HUDEP-2 (cell line): ENCODE data around the gene RPLP1.

ENCODE experiments used
- DNase-seq, 76 experiments: peaks; one replicate each; lab custom pipeline; 2025; ENCODE audit not compliant: unreplicated experiment in 76 of 76; lab: John Stamatoyannopoulos, UW

RPLP1 gene

DNA sequence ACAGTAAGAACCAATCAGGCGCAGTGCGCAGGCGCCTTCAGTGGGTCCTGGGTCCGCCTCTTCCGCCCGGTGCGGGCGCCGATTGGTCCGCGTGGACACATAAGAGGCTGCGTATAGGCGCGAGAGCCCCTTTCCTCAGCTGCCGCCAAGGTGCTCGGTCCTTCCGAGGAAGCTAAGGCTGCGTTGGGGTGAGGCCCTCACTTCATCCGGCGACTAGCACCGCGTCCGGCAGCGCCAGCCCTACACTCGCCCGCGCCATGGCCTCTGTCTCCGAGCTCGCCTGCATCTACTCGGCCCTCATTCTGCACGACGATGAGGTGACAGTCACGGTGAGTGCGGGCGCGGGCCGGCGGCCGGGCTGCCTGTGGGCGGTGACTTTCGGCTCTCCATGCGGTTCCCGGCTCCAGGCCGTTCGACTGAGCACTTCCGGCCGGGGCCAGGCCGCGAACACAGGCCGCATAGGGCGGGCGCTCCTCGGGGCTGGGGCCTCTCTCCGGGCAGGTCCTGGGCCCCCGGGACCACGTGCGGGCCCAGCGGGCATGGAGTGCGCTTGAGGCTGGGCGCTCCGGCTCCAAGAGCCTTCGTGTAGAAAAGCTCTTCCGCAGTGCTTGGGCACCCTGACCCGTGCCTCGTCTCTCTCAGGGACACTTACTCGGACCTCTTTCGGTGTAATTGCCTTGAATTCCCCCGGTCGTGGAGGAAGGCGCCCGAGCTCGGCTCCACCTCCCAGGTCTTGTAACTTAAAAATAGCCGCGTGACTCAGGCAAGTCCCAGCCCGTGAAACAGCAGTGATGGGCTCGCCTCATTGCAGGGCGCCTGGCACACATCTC, at the start of gene RPLP1:
Gene RPLP1 (plus strand): TSS at position 127 of the 830 bp plus-strand sequence. CDS start 131 bp downstream, at position 258.
- DNase-seq: peak in 75 of 76 experiments; percentile 42 to 94 (median 88)

DNA sequence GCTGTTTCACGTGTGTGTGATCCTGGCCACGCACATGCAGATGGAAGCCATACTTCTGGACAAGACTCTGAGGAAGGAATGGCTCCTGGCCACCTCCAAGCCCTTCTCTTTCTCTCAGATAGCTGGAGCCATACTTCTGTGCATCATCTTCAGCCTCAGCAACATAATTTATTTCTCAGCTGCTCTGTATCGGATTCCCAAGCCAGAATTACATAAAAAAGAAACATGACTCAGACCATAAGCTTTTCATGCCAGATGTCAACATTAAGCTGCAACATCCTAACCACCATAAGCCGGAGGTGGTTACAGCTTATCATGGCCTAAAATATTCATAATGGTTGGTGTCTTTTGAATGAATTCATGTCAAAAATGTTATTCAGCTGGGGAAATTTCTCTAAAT, 49.0 kb upstream of the RPLP1 start:
- DNase-seq: no peak

DNA sequence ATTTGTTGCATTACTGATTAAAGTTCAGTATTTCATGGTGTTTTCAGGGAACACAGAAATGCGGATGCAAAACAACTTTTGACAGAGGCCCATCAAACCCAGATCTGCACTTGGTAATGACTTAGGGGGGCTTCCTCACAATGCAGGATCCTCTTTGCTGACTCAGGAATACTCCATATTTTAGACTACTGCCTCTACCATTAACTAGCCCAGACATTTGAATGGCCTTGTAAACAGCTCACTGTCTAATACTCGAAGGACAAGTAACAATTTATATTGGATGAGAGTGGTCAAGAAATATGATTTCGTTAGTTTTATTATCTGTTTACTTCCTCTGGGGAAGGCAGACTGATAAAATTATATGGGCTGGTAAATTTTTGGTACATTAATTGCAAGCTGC, 47.5 kb upstream of the RPLP1 start:
- no peak for DNase-seq

DNA sequence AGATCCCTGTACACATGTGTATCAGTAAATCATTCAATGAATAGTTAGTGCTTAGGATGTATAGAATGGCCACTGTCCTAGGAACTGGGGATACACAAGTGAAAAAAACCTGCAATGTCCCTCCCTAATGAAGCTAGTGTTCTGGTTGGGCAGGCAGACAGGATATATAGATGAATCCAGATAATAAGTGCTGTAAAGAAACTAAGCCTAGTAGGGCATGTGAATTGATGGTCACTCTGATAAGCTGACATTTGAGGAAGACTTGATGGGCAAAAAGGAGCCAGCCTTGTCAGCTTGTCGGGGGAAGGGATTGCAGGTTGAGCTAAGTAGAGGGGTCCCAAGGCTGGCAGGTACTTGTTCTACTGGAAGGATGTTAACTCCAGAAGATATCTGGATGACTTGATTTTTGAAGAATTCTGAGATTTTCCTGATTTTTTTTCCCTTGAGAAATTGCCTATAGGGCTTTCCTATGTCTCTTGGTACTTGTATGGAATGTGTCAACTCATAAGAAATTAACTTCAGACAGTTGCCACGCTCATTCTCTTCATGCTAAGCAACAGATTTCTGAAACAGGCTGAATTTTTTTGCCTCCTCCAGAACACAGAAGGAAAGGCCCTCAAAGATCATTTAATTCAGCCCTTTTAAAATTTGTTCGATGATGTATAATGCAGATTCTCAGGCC, 44.8 kb upstream of the RPLP1 start:
- DNase-seq: no peak

DNA sequence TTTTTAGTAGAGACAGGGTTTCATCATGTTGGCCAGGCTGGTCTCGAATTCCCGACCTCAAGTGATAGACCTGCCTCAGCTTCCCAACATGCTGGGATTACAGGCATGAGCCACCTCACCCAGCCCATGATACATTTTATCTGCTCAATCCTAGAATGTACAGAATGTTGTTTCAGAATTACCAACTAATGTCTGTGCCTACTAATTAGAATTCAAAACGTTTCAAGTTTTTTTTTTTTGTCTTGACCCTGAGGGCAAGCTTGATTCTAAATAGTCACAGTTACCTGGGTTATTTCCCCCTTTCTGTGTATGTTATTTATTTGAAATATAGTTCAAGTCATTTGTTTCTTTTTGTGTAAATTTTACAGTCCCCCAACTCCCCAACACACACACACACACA, 43.8 kb upstream of the RPLP1 start:
- DNase-seq: no peak

DNA sequence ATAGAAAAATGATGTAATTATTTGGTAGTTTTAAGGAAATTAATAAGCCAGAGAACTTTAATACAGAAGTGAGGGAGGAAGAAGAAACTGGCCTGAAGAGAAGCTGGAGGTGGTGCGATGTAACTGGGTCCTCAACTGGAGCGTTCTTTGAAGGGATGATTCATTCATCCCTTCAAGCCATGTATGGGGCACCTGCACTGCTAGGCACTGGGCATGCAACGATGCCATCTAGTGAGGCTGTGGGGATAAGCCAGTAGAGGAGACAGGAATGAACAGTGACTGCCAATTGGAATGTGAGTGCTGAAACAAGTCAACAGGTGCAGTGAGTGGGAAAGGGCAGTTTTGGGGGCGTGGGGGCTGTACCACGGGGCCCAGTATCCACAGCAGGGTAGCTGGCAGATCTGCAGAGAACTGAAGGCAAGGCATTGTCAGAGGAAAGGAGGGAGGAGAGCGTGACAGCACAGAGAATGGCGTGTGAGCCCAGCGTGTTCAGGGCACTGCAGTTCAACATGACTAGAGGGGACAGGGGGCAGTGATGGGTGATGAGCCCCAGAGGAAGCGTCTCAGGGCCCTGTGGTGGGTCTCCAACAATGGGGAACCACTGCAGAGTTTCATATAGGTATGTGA, 42.3 kb upstream of the RPLP1 start:
- peak in 24 of 76 experiments; percentile 5 to 55 (median 15) for DNase-seq

DNA sequence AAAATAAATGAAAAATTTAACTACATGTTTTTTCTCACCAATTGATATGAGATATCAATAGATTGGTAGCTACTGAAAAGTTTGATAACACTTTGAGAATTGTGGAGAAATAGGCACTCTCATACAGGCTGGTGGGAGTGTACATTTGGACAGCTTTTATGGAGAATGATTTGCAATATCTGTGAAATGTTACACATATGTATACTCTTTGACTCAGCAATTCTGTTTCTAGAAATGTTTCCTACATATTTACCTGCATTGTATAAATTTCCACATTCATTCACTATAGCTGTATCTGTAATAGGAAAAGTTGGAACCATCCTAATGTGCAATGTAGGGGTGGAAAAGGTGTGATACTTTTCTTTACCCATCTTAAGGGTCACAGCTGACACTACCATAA, 40.3 kb upstream of the RPLP1 start:
- no peak for DNase-seq

DNA sequence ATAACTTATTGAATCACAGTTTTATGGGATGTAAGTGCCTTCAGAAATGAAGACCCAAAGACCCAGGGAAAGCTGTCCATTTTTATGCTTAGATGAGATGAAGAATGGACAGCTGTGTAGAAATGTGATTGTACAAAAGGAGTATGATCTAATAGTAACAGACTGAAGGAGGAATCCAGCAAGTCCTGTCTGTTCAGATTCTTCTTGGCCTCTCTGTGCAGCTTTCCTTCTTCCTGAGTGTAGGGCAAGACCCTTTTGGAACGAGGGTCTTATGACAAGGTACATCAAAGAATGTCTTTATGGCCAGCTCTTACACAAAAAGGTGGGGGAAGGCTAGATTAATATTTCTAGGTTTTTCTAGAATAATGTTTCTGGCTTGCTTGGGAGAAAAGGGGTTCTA, 39.9 kb upstream of the RPLP1 start:
- DNase-seq: no peak

DNA sequence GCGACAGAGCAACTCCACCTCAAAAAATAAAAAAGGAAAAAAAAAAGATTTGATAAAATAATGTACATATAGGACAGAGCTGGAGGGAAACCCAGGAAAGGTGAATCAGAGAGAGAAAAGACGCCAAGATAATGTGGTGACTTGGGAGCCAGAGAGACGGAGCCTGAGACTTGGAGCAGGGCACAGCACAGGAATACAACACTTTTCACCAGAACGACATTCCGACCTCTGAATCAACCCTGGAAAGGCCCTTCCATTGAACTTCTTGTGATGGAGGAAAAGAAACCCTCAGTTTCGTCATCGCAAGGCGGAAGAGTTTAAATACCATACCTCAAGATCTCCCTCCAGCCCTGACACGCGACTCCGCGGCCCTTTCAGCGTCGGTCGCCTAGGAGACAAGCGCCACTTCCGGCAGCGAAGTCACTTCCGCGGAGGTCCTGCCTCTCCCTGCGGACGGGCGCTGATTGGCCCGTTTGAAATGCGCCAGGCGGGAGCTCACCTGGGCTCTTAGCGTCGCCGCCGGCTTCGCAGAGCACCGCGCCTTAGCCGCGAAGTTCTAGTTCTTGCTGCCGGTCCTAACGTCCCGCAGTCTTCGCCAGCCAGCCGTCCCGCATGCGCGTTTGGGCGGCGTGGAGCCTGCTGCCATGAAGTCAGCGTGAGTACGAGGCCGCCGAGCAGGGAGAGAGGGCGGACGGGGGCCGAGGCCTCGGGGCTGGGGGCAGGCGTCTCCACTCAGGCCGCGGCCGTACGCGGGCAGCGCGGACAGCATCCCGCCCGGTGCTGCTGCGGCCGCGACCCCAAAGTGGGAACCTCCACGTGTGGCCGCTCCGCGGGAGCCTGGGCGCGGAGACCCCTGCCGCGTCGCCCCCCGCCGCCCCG, 38.6 kb upstream of the RPLP1 start, which contains the start of gene KIF23:
Gene KIF23 (plus strand): TSS at position 528 of the 879 bp plus-strand sequence. CDS start 117 bp downstream, at position 645.
- DNase-seq: peak in 75 of 76 experiments; percentile 10 to 92 (median 81)

DNA sequence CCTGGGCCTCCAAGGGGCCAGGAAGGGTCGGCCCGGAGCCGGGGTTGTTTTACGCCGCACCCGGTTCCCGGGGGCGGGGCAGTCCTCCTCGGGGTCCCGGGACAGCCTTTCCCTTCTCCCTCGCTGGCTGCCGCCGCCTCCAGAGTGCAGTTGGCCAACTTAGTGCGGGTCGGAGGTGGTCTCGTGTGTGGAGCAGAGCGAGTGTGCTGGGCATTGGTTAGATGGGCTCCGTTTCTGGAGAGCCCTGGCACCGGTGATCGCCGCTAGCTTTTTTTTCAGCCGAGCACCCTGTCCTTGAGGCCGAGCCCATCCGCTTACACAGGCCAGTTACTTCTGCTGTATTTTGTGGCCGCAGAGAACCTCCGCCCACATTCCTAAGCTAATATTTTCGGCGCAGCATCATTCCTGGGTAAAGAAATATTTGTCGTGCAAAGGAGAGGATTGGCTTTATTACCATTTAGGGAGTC, 37.9 kb upstream of the RPLP1 start:
- peak in 41 of 76 experiments; percentile 5 to 46 (median 26) for DNase-seq

DNA sequence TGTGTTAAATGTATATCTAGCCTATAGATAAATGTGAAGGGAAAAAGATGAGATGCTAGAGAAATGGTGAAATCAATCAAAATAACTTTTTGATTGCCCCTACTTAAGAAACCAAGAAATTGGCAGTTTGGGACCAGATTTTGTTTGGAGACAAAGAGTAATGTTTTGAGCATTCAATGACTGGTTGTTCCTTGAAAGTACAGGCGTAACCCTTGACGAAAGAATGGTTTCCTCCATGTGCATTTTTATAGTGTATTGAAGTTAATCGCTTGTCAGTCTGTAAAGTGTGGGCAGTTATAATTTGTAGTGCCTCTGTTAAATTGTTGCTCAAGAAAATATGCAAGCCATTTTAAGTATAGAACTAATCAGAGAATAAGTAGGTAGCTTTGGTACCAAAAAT, 37.2 kb upstream of the RPLP1 start:
- DNase-seq: no peak

DNA sequence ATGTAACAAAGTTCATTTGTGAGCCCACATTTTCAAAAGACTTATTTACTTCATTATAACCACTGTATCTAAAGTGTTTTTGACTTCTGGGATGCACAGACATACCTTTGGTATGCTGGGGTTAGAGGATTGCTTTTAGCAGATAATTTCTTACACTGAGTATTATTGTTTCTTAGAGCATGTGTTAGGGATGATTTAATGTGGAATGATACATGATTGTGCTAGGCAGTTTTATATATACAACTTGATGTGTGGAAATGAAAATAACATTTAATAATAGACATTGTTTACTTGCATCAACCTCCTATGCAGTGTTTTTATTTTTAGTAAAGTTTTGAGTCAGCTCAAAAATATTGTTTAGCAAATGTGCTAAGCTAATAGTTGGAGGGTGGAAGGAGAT, 35.0 kb upstream of the RPLP1 start:
- DNase-seq: no peak

DNA sequence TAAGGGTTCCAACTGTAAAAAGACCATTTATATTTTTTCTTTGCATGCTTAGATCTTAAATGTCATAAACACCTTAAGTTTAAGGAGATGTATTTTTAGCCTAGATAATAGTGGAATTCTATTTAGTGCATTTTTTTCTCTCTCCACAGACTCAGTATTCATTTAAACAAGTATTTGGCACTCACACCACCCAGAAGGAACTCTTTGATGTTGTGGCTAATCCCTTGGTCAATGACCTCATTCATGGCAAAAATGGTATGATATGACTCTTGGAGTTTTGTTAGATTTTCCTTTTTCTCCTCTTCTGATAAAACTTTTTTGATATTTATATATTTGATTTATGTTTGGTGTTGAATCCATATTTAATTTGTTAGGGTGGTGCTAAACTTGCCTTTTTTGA, 31.1 kb upstream of the RPLP1 start:
- DNase-seq: no peak

DNA sequence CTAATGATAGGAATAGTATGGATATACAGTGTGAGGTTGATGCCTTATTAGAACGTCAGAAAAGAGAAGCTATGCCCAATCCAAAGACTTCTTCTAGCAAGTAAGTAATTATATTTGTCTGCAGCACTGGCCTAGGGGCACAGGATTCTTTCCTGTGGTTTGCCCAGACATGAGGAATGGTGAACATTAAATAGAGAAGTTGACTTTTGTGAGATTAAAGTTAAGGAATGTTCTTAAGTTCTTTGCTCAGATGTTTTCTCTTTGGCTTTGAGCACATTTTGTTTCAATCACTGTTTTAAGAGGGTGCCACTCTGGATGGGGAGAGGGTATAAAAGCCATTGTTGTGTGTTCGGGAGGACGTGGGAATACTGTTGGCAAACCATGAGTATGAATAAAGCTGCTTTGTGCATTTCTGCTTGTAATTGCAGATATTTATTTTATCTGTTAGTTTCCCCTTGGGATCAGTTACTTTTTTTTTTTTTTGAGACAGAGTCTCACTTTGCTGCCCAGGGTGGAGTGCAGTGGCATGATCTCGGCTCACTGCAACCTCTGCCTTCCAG, 30.2 kb upstream of the RPLP1 start:
- DNase-seq: no peak

DNA sequence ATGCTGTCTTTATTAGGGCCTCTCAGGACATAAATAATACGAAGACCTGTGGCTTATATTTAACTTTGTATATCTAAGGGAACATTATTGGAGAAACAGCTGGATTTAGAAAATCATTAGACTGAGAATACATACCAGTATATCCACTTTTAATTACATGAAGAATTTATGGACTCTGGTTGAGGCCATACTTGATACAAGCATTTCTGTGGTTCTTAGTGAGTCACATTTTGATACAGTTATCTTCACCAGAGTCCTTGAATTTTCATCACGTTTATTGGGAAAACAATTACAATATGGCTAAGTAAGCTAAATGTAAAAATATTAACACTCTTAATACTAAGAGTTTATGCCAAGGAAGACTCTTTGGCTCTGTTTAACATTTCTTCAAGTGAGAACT, 28.6 kb upstream of the RPLP1 start:
- no peak for DNase-seq

DNA sequence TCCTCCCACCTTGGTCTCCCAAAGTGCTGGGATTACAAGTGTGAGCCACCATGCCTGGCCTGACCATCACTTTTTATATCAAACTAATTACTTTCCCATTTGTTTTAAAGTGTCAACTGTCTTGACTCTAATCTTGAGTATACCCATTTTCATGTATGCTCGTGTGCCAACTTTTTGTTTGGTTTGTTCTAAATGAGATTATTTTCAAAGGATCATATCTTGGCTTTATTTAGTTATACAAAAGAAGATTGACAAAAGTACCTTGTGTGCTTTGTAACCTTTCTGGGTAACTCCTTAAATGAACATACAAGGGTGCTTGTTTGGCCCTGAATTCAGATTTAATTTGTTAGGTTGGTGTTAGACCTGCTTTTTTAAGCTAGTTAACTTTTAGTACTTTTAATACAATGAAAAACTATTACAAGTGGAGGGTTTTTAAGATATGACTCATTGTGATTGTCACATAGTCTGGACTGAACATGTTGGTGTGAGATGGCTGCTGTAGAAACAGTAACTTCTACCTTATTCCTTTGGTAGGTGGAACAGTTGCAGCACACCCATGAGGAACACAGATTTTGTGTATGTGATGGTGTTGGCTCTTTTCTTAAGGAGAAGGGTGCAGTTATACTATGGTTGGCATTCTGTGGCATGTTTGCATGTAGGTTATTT, 27.7 kb upstream of the RPLP1 start:
- DNase-seq: no peak

DNA sequence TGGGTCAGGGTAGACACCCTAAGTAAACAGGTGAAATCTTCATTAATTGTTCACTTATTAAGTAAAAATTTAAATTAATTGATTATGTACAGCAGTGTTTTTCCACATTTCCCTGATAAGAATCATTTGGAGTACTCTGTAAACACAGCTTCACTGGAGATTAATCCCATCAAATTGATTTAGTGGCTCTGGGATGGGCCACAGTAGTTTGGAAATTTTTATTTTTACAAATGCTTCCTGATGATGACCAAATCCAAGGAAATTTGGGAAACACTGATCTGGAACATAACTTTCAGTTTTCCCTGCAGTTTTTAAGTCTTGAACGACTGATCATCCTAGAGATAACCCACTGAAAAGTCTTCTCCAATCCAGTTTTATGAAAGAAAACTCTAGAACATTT, 18.8 kb upstream of the RPLP1 start:
- no peak for DNase-seq

DNA sequence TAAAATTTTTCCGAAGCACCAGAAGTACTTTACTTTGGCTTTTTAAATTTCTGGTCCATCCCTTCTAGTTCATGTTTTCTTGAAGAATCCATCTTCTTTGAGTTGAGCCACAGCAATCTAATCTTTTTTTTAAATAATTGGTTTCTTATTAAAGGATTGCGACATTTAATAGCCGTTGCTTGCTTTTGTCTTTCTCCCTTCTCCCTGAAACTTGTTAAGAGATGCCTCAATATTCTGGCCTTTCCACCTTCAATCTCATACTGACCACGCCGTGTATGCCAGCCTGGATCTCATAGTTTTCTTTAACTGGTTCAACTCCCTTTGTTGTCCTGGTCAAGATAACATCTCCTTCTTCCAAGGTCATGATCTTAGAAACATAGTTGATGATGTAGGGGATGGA, 18.4 kb upstream of the RPLP1 start:
- no peak for DNase-seq

DNA sequence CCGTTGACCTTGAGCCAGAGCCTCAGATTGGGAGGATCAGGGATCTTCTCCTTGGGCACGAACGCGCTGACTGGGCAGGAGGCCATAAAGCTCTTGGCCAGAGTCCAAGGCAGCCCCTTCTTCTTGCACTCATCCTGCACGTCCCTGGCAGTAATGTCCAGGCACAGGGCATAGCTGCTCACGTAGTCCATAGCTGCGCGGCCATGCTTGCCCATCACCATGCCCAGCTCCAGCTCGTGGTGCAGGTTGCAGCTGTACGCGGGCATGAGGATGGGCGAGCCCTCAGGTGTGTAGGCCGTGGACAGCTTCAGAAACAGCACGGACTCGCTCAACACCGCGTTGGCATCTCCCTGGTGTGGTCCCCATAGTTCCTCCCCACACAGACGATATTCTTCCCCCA, 17.9 kb upstream of the RPLP1 start:
- DNase-seq: no peak

DNA sequence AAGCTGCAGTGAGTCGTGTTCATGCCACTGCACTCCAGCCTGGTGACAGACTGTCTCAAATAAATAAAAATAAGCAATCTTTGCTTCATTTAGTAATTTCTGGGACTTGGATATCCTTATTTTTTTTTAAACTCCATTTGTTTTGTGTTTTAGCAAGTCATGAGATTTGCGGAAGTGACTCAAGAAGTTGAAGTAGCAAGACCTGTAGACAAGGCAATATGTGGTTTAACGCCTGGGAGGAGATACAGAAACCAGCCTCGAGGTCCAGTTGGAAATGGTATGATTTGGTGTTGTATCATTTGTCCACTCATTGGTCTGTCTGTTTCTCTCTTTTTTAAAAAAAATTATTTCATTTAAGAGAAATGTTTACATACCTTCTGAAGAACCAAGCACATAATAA, 16.6 kb upstream of the RPLP1 start:
- no peak for DNase-seq
